IMR-90 (cell line): ENCODE measurements around the gene DCN. TPM values are rescaled to one million over a fixed set of nuclear protein-coding genes. Genes with fewer than 3 reads are reported as not detected.
A peak's percentile ranks its signal among the peaks of the same experiment; 100 is the strongest.

Experiments
- ATAC-seq: fragments of 200-7000 bp; cut with Tn5 transposase; 2 replicates; pipeline ENCODE4 v1.9.1; 2020; ENCODE audit warnings: low read depth, mild to moderate bottlenecking, moderate library complexity
- BruUV-seq: library from RNA; stranded (reverse); fragments of 400-500 nt; replicated peaks from 2 replicates; lab custom pipeline; 2021; lab: Mats Ljungman, UMichigan
- CTCF ChIA-PET: fragments of 300-600 bp; formaldehyde crosslinking; extraction: SDS; loops from one replicate; lab custom pipeline; 2021; ENCODE audit warnings: antibody characterized with exemption; lab: Yijun Ruan, JAX
- POLR2A ChIA-PET: fragments of 300-600 bp; sonication (Branson Sonifier 250); formaldehyde crosslinking; loops from one replicate; lab custom pipeline; 2022; ENCODE audit warnings: antibody characterized with exemption; ENCODE audit not compliant: unreplicated experiment; lab: Charles Lee
- DNase-seq: peaks from one replicate; pipeline ENCODE4 v3.0.0; 2013
- H2AFZ ChIP-seq: replicated peaks from 2 replicates; pipeline ENCODE3; 2013; ENCODE audit warnings: low read length, mild to moderate bottlenecking; ENCODE audit not compliant: poor library complexity
- H2AK5ac ChIP-seq: 2 replicates; pipeline ENCODE4 v1.6.1; 2013; ENCODE audit warnings: low read depth, low read length, inconsistent platforms
- H2AK9ac ChIP-seq: replicated peaks from 2 replicates; pipeline ENCODE3; 2013; ENCODE audit warnings: mild to moderate bottlenecking, low read depth, low read length, moderate library complexity; ENCODE audit not compliant: poor library complexity
- H2BK120ac ChIP-seq: 2 replicates; pipeline ENCODE4 v1.6.1; 2013; ENCODE audit warnings: low read depth, low read length, inconsistent platforms
- H2BK15ac ChIP-seq: 3 replicates; pipeline ENCODE4 v1.6.1; 2013; ENCODE audit warnings: low read depth, low read length, inconsistent platforms
- H2BK20ac ChIP-seq: 2 replicates; pipeline ENCODE4 v1.6.1; 2013; ENCODE audit warnings: low read depth, mild to moderate bottlenecking, inconsistent platforms, low read length, moderate library complexity
- H2BK5ac ChIP-seq: 2 replicates; pipeline ENCODE4 v1.6.1; 2013; ENCODE audit warnings: mild to moderate bottlenecking, low read depth, low read length, inconsistent platforms; ENCODE audit not compliant: poor library complexity, severe bottlenecking
- H3K14ac ChIP-seq: replicated peaks from 2 replicates; pipeline ENCODE4 v1.6.1; 2013; ENCODE audit warnings: low read depth, low read length, inconsistent platforms
- H3K18ac ChIP-seq: 2 replicates; pipeline ENCODE4 v1.6.1; 2013; ENCODE audit warnings: low read depth, low read length, control low read depth
- H3K23ac ChIP-seq: 2 replicates; pipeline ENCODE4 v1.6.1; 2013; ENCODE audit warnings: low read depth, low read length, inconsistent platforms
- H3K27ac ChIP-seq: 2 replicates; pipeline ENCODE4 v1.5.1; 2013; ENCODE audit warnings: mild to moderate bottlenecking, control low read depth, low read length; ENCODE audit not compliant: insufficient read depth
- H3K27me3 ChIP-seq: 2 replicates; pipeline ENCODE4 v1.6.1; 2013; ENCODE audit warnings: low read length; ENCODE audit not compliant: control insufficient read depth, insufficient read depth
- H3K36me3 ChIP-seq: 2 replicates; pipeline ENCODE4 v1.6.1; 2013; ENCODE audit warnings: low read length, mixed read lengths; ENCODE audit not compliant: control insufficient read depth, insufficient read depth
- H3K4ac ChIP-seq: 2 replicates; pipeline ENCODE4 v1.6.1; 2013; ENCODE audit warnings: low read depth, low read length, inconsistent platforms
- H3K4me1 ChIP-seq: 2 replicates; pipeline ENCODE4 v1.6.1; 2013; ENCODE audit warnings: low read length, mixed read lengths; ENCODE audit not compliant: control insufficient read depth, insufficient read depth
- H3K4me2 ChIP-seq: 2 replicates; pipeline ENCODE4 v1.6.1; 2013; ENCODE audit warnings: low read depth, mild to moderate bottlenecking, control low read depth, low read length, moderate library complexity
- H3K4me3 ChIP-seq: 2 replicates; pipeline ENCODE4 v1.5.1; 2013; ENCODE audit warnings: low read depth, mild to moderate bottlenecking, control low read depth, low read length, moderate library complexity; ENCODE audit not compliant: insufficient read depth
- H3K56ac ChIP-seq: 2 replicates; pipeline ENCODE4 v1.6.1; 2013; ENCODE audit warnings: low read length, inconsistent platforms; ENCODE audit not compliant: insufficient read depth; ENCODE audit errors: extremely low read depth
- H3K79me1 ChIP-seq, 2 experiments: 2 replicates each; pipeline ENCODE4 v1.6.1; 2013; ENCODE audit warnings: low read length in 2 of 2, inconsistent platforms in 1 of 2, low read depth in 1 of 2
- H3K9ac ChIP-seq: 2 replicates; pipeline ENCODE4 v1.6.1; 2013; ENCODE audit warnings: low read depth, low read length, control low read depth
- H3K9me1 ChIP-seq: 2 replicates; pipeline ENCODE4 v1.6.1; 2013; ENCODE audit warnings: low read length, inconsistent platforms; ENCODE audit not compliant: insufficient read depth
- H3K9me3 ChIP-seq: 2 replicates; pipeline ENCODE4 v1.6.1; 2013; ENCODE audit warnings: low read length; ENCODE audit not compliant: control insufficient read depth, insufficient read depth
- H4K20me1 ChIP-seq: 2 replicates; pipeline ENCODE4 v1.6.1; 2013; ENCODE audit warnings: low read length, inconsistent platforms; ENCODE audit not compliant: insufficient read depth
- H4K5ac ChIP-seq: 2 replicates; pipeline ENCODE4 v1.6.1; 2013; ENCODE audit warnings: mild to moderate bottlenecking, low read depth, low read length, control low read depth
- H4K8ac ChIP-seq, 2 experiments: 2 replicates each; pipeline ENCODE4 v1.6.1; 2013; ENCODE audit warnings: low read depth in 2 of 2, low read length in 2 of 2, control low read depth in 1 of 2, inconsistent platforms in 1 of 2
- H4K91ac ChIP-seq: 2 replicates; pipeline ENCODE4 v1.6.1; 2013; ENCODE audit warnings: low read depth, low read length, inconsistent platforms; ENCODE audit not compliant: insufficient read depth
- BHLHE40 ChIP-seq: fragments of 150-350 bp; IDR thresholded peaks from 2 replicates; pipeline ENCODE4 v1.6.1; 2016; ENCODE audit warnings: mild to moderate bottlenecking, low read depth, low read length
- CHD1 ChIP-seq: IDR thresholded peaks from 2 replicates; pipeline ENCODE4 v1.6.1; 2012; ENCODE audit warnings: low read depth, low read length, improper control_type of control experiment
- FOS ChIP-seq: fragments of 150-350 bp; IDR thresholded peaks from 2 replicates; pipeline ENCODE4 v1.6.1; 2016; ENCODE audit warnings: low read depth, low read length
- MAFK ChIP-seq: IDR thresholded peaks from 2 replicates; pipeline ENCODE4 v1.6.1; 2012; ENCODE audit warnings: low read depth, low read length, improper control_type of control experiment
- MAZ ChIP-seq: IDR thresholded peaks from 2 replicates; pipeline ENCODE4 v1.6.1; 2012; ENCODE audit warnings: low read depth, mild to moderate bottlenecking, low read length, improper control_type of control experiment, moderate library complexity, borderline replicate concordance
- MXI1 ChIP-seq: IDR thresholded peaks from 2 replicates; pipeline ENCODE4 v1.6.1; 2012; ENCODE audit warnings: low read depth, mild to moderate bottlenecking, low read length, moderate library complexity, borderline replicate concordance
- NFE2L2 ChIP-seq: fragments of 150-350 bp; IDR thresholded peaks from 2 replicates; pipeline ENCODE4 v1.6.1; 2016; ENCODE audit warnings: low read depth, mild to moderate bottlenecking, low read length
- POLR2A ChIP-seq: IDR thresholded peaks from 2 replicates; pipeline ENCODE4 v1.6.1; 2012; ENCODE audit warnings: mild to moderate bottlenecking, low read depth, low read length
- RAD21 ChIP-seq: IDR thresholded peaks from 2 replicates; pipeline ENCODE4 v1.6.1; 2012; ENCODE audit warnings: low read length, improper control_type of control experiment
- RCOR1 ChIP-seq: IDR thresholded peaks from 2 replicates; pipeline ENCODE4 v1.6.1; 2012; ENCODE audit warnings: mild to moderate bottlenecking, low read length, improper control_type of control experiment; ENCODE audit not compliant: insufficient replicate concordance
- RFX5 ChIP-seq: IDR thresholded peaks from 2 replicates; pipeline ENCODE4 v1.8.0; 2012; ENCODE audit warnings: low read depth, mild to moderate bottlenecking, low read length, moderate library complexity
- SMC3 ChIP-seq: fragments of 150-350 bp; IDR thresholded peaks from 2 replicates; pipeline ENCODE4 v1.6.1; 2016; ENCODE audit warnings: low read depth, mild to moderate bottlenecking, antibody characterized with exemption, low read length, moderate library complexity
- WGBS, 2 experiments: methylation state at CpG; one replicate each; pipeline versions ENCODE4 v1.1.5 to v1.1.7; 2013; ENCODE audit warnings: missing lambda C conversion rate in 2 of 2; ENCODE audit not compliant: insufficient read length in 1 of 2; ENCODE audit errors: extremely low coverage in 2 of 2; 5-methylcytosine and 5-hydroxymethylcytosine counted together
- dilution Hi-C: fragments of 300-500 bp; cut with HindIII; formaldehyde crosslinking; loops from one replicate; pipeline ENCODE4 v1.14.3; 2018; ENCODE audit warnings: low sequenced_read_pairs; ENCODE audit not compliant: unreplicated experiment
- in situ Hi-C: fragments of 300-500 bp; cut with MboI; formaldehyde crosslinking; loops from 3 replicates; pipeline ENCODE4 v1.14.3; 2019; ENCODE audit warnings: low sequenced_read_pairs, inconsistent platforms, mixed read lengths
- intact Hi-C: fragments of 100-400 bp; cut with micrococcal nuclease; formaldehyde crosslinking; loops from 2 replicates; pipeline ENCODE4 v1.10.0; 2022
- polyA plus RNA-seq, 3 experiments: library from polyadenylated mRNA; depleted of rRNA; stranded (reverse); fragments of >200 nt; gene quantifications; 2 replicates each; pipeline ENCODE4 v1.2.3, GENCODE V29; 2012; ENCODE audit warnings: low replicate concordance in 1 of 3
- total RNA-seq: library from RNA; depleted of rRNA; stranded (reverse); fragments of >200 nt; gene quantifications from 2 replicates; pipeline ENCODE4 v1.2.3, GENCODE V29; 2012
- TF ChIP-seq, protein P1 (sequence below): fragments of 150-350 bp; IDR thresholded peaks from 2 replicates; pipeline ENCODE4 v1.6.1; 2016; ENCODE audit warnings: low read depth, mild to moderate bottlenecking, low read length, moderate library complexity, borderline replicate concordance
- TF ChIP-seq, protein P2 (sequence below): conservative IDR thresholded peaks from 2 replicates; pipeline ENCODE4 v1.5.1; 2012; ENCODE audit warnings: mild to moderate bottlenecking, low read depth, low read length, improper control_type of control experiment
- TF ChIP-seq, protein P3 (sequence below): fragments of 150-350 bp; IDR thresholded peaks from 2 replicates; pipeline ENCODE4 v1.6.1; 2017; ENCODE audit warnings: mild to moderate bottlenecking, antibody characterized with exemption, low read length, low read depth

DCN gene
- total and polyA plus RNA-seq, 2 of the 4 experiments (the other 2 are of a cell fraction), result 241 to 965 TPM

DNA sequence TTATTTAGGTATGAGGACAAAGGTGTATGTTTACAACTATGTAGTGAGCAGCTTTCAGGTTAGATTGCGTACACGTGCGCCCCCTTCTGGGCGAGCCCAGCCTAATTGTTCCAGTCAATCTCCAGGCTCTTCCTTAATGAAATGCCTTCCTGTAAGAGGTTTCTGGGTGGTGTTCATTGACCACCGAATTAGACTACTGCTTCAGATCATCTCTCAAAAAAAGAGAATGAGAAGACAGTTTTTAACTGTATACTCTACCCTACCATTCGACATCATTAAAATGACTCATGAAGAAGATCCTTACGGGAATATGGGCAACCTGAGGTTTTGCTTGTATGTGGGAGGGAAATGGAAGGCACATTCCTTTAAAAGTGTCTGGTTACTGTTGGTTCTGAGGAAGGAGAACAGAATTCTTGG is 73.5 kb downstream of the DCN start:
- Histone ChIP-seq H2BK120ac (peak overlapping the region; percentile 41), H3K27me3 (no peaks in the 10 kb centered on the region), H3K18ac (peak overlapping the region; percentile 85), H3K4me2 (peak overlapping the region; percentile 80), H3K56ac (no peak overlapping the region), H3K27ac (no peak overlapping the region), H2BK20ac (peak overlapping the region; percentile 72; the same call in 1 of the 2 replicates), H4K91ac (no peak overlapping the region), H4K8ac (peak overlapping the region in 1 of 2 experiments; percentile 59; a peak in 1 of 4 replicates), H3K9me3 (no peaks in the 10 kb centered on the region), H2BK15ac (no peak overlapping the region), H4K20me1 (no peaks in the 10 kb centered on the region), H3K23ac (peak overlapping the region; percentile 8; the same call in 1 of the 2 replicates), H3K4ac (peak overlapping the region; percentile 45; the same call in 1 of the 2 replicates), H3K4me3 (peak overlapping the region; percentile 39; the same call in 1 of the 2 replicates), H3K9me1 (no peaks in the 10 kb centered on the region; the same call in 1 of the 2 replicates), H3K36me3 (peaks cover 7% of the 10 kb centered on the region), H3K4me1 (peaks cover 2% of the 10 kb centered on the region; the same call in 1 of the 2 replicates), H3K79me1 (peaks cover 0 to 17% of the 10 kb centered on the region in 2 experiments; a peak in 3 of 4 replicates), H2BK5ac (peak overlapping the region; percentile 58), H2AK9ac (no peak overlapping the region), H2AK5ac (no peak overlapping the region), H3K14ac (no peak overlapping the region; the same call in 1 of the 2 replicates), H2AFZ (no peak overlapping the region), H3K9ac (no peak overlapping the region), H4K5ac (peak overlapping the region; percentile 64)
- peak; percentile 80 for DNase-seq
- POLR2A ChIA-PET, result interaction anchor here (0.5 to 0.7 kb wide), 2 partner anchors 60 to 131 kb away, joined by 3 to 5 read pairs; no protein-coding TSS in a partner anchor
- CTCF ChIA-PET, result interaction anchor here (0.9 to 2.3 kb wide), 8 partner anchors 10 to 226 kb away, joined by 3 to 7 read pairs (median 3); no protein-coding TSS in a partner anchor
- no TSS peak for BruUV-seq
- no CpG with 5 or more reads among the region's 7 CpGs for WGBS, 2 experiments
- in situ Hi-C loops, result no loop called here
- intact Hi-C loops, result loop anchor here (1.0 to 5.0 kb wide), 2 partner anchors 112 to 131 kb away; no protein-coding TSS in a partner anchor
- ATAC-seq, result peak; percentile 78
- dilution Hi-C loops, result no loop called here
- no peak for TF ChIP-seq CHD1
- no peak for TF ChIP-seq RCOR1
- TF ChIP-seq MAFK, result no peak
- TF ChIP-seq FOS, result no peak
- TF ChIP-seq, protein P1, sequence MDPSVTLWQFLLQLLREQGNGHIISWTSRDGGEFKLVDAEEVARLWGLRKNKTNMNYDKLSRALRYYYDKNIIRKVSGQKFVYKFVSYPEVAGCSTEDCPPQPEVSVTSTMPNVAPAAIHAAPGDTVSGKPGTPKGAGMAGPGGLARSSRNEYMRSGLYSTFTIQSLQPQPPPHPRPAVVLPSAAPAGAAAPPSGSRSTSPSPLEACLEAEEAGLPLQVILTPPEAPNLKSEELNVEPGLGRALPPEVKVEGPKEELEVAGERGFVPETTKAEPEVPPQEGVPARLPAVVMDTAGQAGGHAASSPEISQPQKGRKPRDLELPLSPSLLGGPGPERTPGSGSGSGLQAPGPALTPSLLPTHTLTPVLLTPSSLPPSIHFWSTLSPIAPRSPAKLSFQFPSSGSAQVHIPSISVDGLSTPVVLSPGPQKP, result no peak
- TF ChIP-seq POLR2A, result no peak
- no peak for TF ChIP-seq MAZ
- no peak for TF ChIP-seq MXI1
- TF ChIP-seq BHLHE40, result no peak
- no peak for TF ChIP-seq RFX5
- TF ChIP-seq, protein P2, sequence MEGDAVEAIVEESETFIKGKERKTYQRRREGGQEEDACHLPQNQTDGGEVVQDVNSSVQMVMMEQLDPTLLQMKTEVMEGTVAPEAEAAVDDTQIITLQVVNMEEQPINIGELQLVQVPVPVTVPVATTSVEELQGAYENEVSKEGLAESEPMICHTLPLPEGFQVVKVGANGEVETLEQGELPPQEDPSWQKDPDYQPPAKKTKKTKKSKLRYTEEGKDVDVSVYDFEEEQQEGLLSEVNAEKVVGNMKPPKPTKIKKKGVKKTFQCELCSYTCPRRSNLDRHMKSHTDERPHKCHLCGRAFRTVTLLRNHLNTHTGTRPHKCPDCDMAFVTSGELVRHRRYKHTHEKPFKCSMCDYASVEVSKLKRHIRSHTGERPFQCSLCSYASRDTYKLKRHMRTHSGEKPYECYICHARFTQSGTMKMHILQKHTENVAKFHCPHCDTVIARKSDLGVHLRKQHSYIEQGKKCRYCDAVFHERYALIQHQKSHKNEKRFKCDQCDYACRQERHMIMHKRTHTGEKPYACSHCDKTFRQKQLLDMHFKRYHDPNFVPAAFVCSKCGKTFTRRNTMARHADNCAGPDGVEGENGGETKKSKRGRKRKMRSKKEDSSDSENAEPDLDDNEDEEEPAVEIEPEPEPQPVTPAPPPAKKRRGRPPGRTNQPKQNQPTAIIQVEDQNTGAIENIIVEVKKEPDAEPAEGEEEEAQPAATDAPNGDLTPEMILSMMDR, result peak; percentile 57
- TF ChIP-seq NFE2L2, result no peak
- peak; percentile 39 for TF ChIP-seq SMC3
- TF ChIP-seq, protein P3, sequence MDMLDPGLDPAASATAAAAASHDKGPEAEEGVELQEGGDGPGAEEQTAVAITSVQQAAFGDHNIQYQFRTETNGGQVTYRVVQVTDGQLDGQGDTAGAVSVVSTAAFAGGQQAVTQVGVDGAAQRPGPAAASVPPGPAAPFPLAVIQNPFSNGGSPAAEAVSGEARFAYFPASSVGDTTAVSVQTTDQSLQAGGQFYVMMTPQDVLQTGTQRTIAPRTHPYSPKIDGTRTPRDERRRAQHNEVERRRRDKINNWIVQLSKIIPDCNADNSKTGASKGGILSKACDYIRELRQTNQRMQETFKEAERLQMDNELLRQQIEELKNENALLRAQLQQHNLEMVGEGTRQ, result no peak
- peak; percentile 35 for TF ChIP-seq RAD21
